Activated CD4-positive, alpha-beta T cell treated with anti-CD3 and anti-CD28 coated beads, Interleukin-10, Interleukin-2, amounts not matched to agents 100 ng/mL and 50 ng/mL, durations not matched to agents 16 hours and 8 hours (primary cell): ENCODE data around the gene FBXO8.

Experiments
- DNase-seq: peaks from one replicate; pipeline ENCODE4 v3.0.0-alpha.2; 2020

The FBXO8 gene

DNA sequence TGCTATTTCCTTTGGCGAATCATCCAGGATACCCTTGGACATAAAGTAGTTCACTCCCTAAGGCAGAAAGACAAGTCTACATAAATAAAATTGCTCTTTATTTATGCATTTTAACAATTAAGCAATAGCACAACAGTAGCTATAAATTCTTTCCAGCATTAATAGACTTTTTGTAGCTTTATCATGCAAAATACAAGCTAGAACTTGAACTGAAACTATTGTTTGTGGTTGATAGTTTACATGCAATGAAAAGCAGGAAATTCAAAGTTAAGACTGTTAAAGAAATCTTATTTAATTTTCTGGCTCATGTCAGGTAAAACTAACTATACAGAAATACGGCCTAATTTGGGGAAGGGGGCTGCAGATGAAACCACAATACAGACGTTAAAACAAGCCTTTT, 42.3 kb downstream of the FBXO8 start:
- no peak for DNase-seq

- DNase-seq, result no peak
These were observed 47.1 kb downstream of the FBXO8 start for GRCh38 chr4:174236359-174236758.

- DNase-seq, result no peak
These were observed 52.8 kb downstream of the FBXO8 start for GRCh38 chr4:174230680-174231079.

DNA sequence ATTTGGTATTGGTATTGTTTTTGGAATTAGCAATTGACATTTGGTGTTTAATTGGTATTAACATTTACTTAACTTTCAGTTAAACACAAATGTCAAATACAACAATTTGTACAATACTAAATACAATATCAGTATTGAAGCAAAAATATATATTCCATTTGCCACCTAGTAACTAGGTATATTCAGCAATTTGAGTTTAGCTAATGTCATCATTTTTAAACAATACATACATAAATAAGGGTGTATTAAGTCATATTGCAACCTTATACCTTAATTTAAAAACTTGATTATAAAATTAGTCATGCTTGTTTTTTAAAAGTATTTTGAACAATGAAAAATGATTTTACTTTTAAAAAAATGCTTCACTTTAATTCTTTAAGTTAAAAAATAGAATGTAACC, 53.3 kb downstream of the FBXO8 start:
- DNase-seq, result no peak

GRCh38 chr4:174228988-174229387, 54.5 kb downstream of the FBXO8 start:
- no peak for DNase-seq

DNA sequence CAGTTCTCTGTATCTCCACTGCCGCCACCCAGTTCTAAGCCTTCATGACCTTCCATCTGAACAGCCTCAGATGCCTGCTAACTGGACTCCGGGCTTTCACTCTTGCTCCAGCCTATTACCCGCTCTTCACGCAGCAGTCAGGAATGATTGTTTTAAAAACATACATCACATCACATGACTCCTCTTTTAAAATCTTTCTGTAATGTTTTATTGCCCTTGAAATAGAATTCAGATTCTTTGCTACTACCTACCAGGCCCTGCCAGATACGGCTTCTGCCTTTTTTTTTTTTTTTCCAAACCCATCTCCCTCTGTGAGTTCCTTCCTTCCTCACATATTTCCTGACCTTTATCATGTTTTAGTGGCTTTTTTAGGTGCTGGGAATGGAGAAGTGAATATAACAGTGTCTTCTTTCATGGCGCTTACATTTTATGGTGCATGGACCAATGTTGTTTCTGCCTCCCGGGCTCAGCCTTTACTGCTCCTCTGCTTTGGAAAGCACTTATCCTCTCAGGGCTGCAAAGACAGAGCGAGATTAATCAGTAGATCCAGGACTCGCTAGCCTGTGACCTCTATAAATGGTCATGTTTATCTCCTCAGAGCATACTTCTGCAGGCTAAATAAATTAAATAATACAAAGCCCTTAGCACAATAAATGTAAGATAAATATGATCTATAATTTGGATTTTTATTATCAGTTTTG, 58.0 kb downstream of the FBXO8 start:
- no peak for DNase-seq

DNA sequence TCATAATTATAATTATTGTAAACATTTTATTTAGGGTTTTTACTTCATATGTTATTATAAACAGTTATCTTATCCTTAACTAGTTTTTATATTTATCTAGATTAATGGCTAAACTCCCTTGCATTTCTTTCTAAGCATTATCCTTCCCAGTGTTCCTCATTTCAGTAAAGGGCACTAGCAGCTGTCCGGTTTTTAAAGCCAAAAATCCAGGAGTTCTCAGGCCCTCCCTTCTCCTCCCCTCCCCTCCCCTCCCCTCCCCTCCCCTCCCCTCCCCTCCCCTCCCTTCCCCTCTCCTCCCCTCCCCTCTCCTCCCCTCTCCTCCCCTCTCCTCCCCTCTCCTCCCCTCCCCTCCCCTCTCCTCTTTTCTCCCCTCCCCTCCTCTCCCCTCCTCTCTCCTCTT, 58.9 kb downstream of the FBXO8 start:
- DNase-seq, result no peak

DNA sequence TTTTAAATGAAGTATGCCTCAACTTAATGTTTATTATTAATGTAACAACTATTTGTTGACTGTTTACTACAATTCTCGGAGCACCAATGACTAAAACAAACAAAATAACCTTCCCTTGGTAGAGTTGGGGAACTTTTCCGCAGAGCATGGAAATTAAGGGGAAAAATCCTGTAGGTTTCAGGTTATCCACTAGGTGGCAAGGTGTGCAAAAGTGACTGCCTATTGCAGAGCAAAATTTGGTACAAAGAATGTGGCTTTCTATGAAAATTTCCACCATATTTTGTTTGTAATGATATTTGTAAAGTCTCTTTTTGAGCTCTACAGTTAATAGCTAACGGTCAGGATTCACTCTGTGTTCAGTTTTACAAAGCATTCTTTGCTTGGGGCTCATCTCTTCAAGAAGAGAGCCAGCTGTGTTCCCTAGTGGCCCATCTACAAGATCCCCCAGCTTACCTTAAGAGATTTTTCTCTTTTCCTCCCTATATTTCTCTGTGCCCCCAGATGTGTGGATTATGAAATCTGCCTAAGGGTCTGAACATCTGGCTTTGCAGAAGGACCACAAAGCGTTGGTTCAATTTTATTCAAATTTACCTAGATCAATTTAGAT, 61.1 kb downstream of the FBXO8 start:
- peak; percentile 22 for DNase-seq

DNA sequence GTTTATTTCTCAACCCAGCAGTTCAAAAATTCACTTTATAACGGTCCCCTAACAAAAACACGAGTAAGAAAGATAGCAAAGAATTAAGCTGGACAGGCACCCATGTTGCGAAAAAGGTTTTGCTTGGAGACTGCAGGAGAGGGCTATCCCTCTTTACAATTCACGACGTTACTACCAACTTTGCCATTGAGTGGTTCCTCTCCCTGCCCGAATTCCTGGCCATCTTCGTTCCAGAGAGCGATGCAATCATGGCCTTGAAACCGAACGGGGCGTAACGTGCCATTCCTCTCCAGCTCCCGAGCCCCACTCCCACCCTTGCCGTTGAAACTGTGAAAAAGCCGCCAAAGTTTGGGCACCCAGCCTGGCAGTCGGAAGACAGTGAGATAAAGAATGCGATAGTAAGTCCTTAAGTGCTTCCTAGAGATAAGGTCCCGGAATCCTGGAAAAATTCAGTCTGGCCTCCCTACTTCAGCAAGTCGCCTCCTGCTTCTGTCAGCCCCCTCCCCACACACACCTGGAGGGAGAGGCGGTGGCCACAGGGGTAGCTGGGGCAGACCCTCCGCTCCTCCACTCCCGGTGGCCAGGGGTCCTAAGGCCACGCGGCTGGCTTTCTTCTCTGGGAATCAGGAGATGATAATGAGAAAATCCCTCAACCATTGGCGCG, 65.2 kb downstream of the FBXO8 start:
- no peak for DNase-seq

GRCh38 chr4:174217273-174218126, 66.0 kb downstream of the FBXO8 start:
- DNase-seq, result no peak

- DNase-seq, result no peak
These were observed 66.6 kb downstream of the FBXO8 start for GRCh38 chr4:174216799-174217272.

GRCh38 chr4:174215961-174216680, 67.3 kb downstream of the FBXO8 start:
- DNase-seq, result no peak

DNA sequence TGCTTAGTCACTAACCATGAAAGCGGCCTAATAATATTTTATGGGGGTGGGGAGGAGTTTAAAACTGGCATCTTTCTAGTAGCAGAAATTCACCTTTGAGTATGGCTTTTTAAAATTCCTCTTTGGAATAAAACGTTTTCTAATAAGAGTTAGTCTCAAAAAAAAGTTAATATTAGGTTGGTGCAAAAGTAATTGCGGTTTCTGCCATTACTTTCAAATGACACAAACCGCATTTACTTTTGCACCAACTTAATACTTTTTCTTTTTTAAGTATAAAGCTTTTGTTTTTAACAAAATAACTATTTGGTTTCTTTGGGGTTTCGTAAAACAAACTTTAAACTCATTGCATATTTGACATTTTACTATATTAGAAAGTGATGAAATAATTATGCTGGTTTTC, 68.4 kb downstream of the FBXO8 start:
- DNase-seq, result no peak

DNA sequence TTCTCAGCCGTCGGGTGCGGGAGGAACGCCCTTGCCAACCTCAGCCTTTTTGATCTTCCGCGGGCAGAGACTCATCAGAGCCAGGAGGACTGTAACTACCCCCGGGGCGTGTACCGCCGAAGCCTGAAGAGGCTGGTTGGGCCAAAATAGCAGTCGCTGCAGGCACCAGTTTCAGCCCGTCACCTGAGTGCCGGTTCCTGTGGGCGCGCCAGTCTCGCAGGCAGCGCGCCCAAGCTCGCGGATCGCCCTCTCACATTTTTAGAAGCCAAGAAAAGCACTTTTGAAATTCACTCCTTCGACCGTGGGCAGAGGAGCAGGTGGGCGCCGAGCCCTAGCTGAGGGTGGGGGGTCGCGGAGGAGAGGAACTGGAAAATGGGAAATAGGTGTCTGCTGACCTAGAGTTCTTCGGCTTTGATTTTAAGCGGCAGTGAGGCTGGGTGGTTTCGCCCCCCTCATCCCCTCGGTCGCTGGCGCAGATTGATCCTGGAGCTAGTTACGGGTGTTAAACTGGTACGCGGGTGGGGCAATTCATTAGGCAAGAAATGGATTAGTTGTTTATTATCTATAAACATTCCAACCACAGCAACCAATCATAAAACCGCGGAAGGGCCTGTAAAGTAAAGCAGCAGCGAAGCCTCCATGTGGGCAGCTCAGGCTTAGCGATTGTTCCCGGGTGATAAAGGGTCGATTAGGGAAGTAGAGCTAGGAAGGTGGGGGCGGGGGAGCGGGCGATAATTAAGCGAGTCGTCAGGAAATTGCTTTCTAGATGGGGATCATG, 69.2 kb downstream of the FBXO8 start:
- DNase-seq, result peak; percentile 9

GRCh38 chr4:174213731-174214100, 69.8 kb downstream of the FBXO8 start:
- DNase-seq, result no peak

DNA sequence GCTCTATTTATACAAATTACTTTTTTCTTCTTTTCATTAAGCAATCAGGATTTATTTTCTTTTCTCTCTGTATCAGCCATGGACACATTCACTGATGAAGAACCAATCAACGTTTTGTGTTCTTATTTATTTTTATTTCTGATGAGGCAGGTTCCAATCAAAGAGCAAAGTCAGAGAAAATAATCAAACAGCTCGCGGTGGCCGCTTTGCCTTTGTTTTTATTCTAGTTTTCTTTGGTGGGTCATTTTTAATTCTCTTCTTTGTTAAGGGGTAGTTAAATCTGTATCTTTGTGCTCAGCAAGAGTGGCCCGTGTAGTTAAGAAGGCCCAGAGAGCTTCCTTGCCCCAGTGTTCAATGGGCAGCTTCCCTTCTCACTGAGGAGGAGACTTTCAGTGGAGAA, 71.4 kb downstream of the FBXO8 start:
- DNase-seq, result no peak

DNA sequence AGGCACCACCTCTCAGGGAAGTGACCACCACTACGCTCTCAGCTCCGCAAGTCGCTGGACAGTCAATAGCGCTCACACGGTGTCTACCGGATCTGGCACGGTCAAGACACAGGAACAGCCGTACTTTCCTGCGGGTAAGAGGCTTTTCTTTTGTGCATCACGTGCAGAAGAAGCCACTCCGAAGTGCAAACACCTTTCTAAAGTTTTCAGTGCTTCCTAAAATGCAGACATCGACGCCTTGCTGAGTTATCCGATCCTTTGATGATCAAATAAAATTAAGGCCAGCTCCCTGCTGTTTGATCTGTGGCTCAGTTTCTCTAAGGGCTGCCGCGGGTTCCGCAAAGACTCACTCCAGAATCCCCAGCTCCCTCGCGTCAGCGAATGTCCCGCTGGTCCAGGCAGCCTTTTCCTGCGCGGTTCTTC, 71.8 kb downstream of the FBXO8 start:
- no peak for DNase-seq

- DNase-seq, result no peak
These were observed 72.4 kb downstream of the FBXO8 start for GRCh38 chr4:174210952-174211490.

- no peak for DNase-seq
These were observed 73.1 kb downstream of the FBXO8 start for GRCh38 chr4:174210354-174210753.

- no peak for DNase-seq
These were observed 74.1 kb downstream of the FBXO8 start for GRCh38 chr4:174209341-174209740.

- DNase-seq, result no peak
These were observed 76.1 kb downstream of the FBXO8 start for GRCh38 chr4:174207367-174207766.
